Astrocyte (in vitro differentiated cells and primary cell): Measurements from ENCODE around the gene SRGN.

ENCODE experiments used
- CTCF ChIP-seq: IDR thresholded peaks from 2 replicates; pipeline ENCODE4 v1.5.1; 2011; ENCODE audit warnings: low read depth, mild to moderate bottlenecking, inconsistent platforms, low read length, moderate library complexity; ENCODE audit not compliant: insufficient read depth
- EZH2 ChIP-seq: IDR thresholded peaks from 2 replicates; pipeline ENCODE4 v1.6.1; 2012; ENCODE audit warnings: mild to moderate bottlenecking, low read length, inconsistent platforms; ENCODE audit not compliant: insufficient read depth

- TF ChIP-seq CTCF (no peak), EZH2 (no peak)
Measured at GRCh38 chr10:69130251-69130650, 42.3 kb downstream of the SRGN start.
